Common myeloid progenitor, CD34-positive (primary cell): ENCODE measurements around the gene TBC1D9.
"Not testable (repeated sequence)": the region's sequence is repeated elsewhere in the genome, so short reads cannot be mapped to it uniquely, and the experiment has no call there.

Source experiments
- CTCF ChIA-PET: fragments of 350-600 bp; sonication (Branson Sonifier 250); formaldehyde crosslinking; loops from one replicate; lab custom pipeline; 2021; ENCODE audit warnings: antibody characterized with exemption; lab: Charles Lee
- POLR2A ChIA-PET: fragments of 350-600 bp; sonication (Branson Sonifier 250); formaldehyde crosslinking; loops from one replicate; lab custom pipeline; 2021; ENCODE audit warnings: antibody characterized with exemption; lab: Charles Lee
- DNase-seq, 3 donors: peaks; one replicate each; pipeline versions ENCODE4 v3.0.0 to v3.0.0-alpha.2; 2013
- H3K27ac ChIP-seq, 2 experiments: 1 replicate in 1 of 2; 2 replicates in 1 of 2; pipeline ENCODE4 v1.7.0; 2013; ENCODE audit warnings: inconsistent platforms in 2 of 2, low read length in 2 of 2, mild to moderate bottlenecking in 2 of 2, low read depth in 1 of 2, moderate library complexity in 1 of 2; ENCODE audit not compliant: severe bottlenecking in 2 of 2, insufficient read depth in 1 of 2, poor library complexity in 1 of 2
- H3K27me3 ChIP-seq, 5 experiments: replicated peaks in 2 of 5; 1 replicate in 3 of 5; 2 replicates in 2 of 5; pipeline versions ENCODE4 v1.6.1 to v1.7.0; 2013; ENCODE audit warnings: low read length in 4 of 5, mild to moderate bottlenecking in 2 of 5, moderate library complexity in 2 of 5, inconsistent platforms in 1 of 5; ENCODE audit not compliant: insufficient read depth in 5 of 5, control insufficient read depth in 4 of 5
- H3K36me3 ChIP-seq, 4 experiments: 1 replicate in 2 of 4; 2 replicates in 2 of 4; pipeline versions ENCODE4 v1.6.1 to v1.7.0; 2013; ENCODE audit warnings: low read length in 3 of 4, control low read depth in 1 of 4, mild to moderate bottlenecking in 1 of 4; ENCODE audit not compliant: control insufficient read depth in 4 of 4, insufficient read depth in 4 of 4
- H3K4me1 ChIP-seq, 4 experiments: 1 replicate in 3 of 4; 2 replicates in 1 of 4; pipeline versions ENCODE4 v1.6.1 to v1.7.1; 2013; ENCODE audit warnings: low read length in 3 of 4, mild to moderate bottlenecking in 3 of 4, control low read depth in 1 of 4, inconsistent platforms in 1 of 4, moderate library complexity in 1 of 4; ENCODE audit not compliant: control insufficient read depth in 4 of 4, insufficient read depth in 4 of 4; ENCODE audit errors: control extremely low read depth in 1 of 4
- H3K4me3 ChIP-seq, 7 experiments: 1 replicate in 4 of 7; 2 replicates in 3 of 7; pipeline versions ENCODE4 v1.5.1 to v1.7.0; 2013; ENCODE audit warnings: mild to moderate bottlenecking in 7 of 7, low read length in 6 of 7, moderate library complexity in 6 of 7, inconsistent platforms in 2 of 7, low read depth in 2 of 7, control low read depth in 1 of 7; ENCODE audit not compliant: insufficient read depth in 4 of 7, control insufficient read depth in 1 of 7; ENCODE audit errors: extremely low read depth in 1 of 7
- H3K9me3 ChIP-seq, 5 experiments: 1 replicate in 4 of 5; 2 replicates in 1 of 5; pipeline versions ENCODE4 v1.6.1 to v1.7.1; 2013; ENCODE audit warnings: low read length in 4 of 5, mild to moderate bottlenecking in 2 of 5, inconsistent platforms in 1 of 5, low read depth in 1 of 5, moderate library complexity in 1 of 5; ENCODE audit not compliant: control insufficient read depth in 4 of 5, insufficient read depth in 2 of 5; ENCODE audit errors: control extremely low read depth in 1 of 5
- WGBS: methylation state at CpG from one replicate; pipeline ENCODE4 v1.1.5; 2013; ENCODE audit not compliant: insufficient coverage; 5-methylcytosine and 5-hydroxymethylcytosine counted together

TBC1D9 gene

GRCh38 chr4:140746546-140746945 is 9.6 kb downstream of the TBC1D9 start:
- DNase-seq, H3K4me1 ChIP-seq, H3K27ac ChIP-seq, H3K9me3 ChIP-seq, H3K36me3 ChIP-seq, H3K27me3 ChIP-seq, H3K4me3 ChIP-seq: not testable (repeated sequence)
- 84% methylated on average over 3 of the region's 7 CpGs for WGBS
- CTCF ChIA-PET = interaction anchor here (1.2 to 1.9 kb wide), 2 partner anchors 8 to 105 kb away, joined by 4 to 6 read pairs; no protein-coding TSS in a partner anchor
- POLR2A ChIA-PET = interaction anchor here (0.6 kb wide), 2 partner anchors 137 to 517 kb away, joined by 3 to 4 read pairs; no protein-coding TSS in a partner anchor

- Histone ChIP-seq H3K27ac (no peak overlapping the region), H3K9me3 (peaks cover 0 to 1% (median 0%) of the 10 kb centered on the region in 5 experiments), H3K4me1 (no peaks in the 10 kb centered on the region), H3K27me3 (peaks cover 0 to 3% (median 0%) of the 10 kb centered on the region in 5 experiments), H3K36me3 (no peaks in the 10 kb centered on the region), H3K4me3 (no peak overlapping the region)
- WGBS = 100% methylated on average over 1 of the region's 3 CpGs
- CTCF ChIA-PET = interaction anchor here (2.4 kb wide), 1 partner anchor 106 kb away, joined by 8 read pairs; no protein-coding TSS in a partner anchor
- POLR2A ChIA-PET = no interaction called here
- DNase-seq = no peak
Measured at GRCh38 chr4:140744421-140744820, 11.8 kb downstream of the TBC1D9 start.

GRCh38 chr4:140743194-140743931 is 12.8 kb downstream of the TBC1D9 start:
- Histone ChIP-seq H3K4me1 (no peaks in the 10 kb centered on the region), H3K27ac (no peak overlapping the region), H3K9me3 (peaks cover 0 to 1% (median 0%) of the 10 kb centered on the region in 5 experiments), H3K4me3 (no peak overlapping the region), H3K36me3 (no peaks in the 10 kb centered on the region), H3K27me3 (peaks cover 0 to 3% (median 0%) of the 10 kb centered on the region in 5 experiments)
- ChIA-PET POLR2A (no interaction called here), CTCF (interaction anchor here (0.6 to 2.4 kb wide), 4 partner anchors 8 to 199 kb away, joined by 3 to 8 read pairs (median 3); no protein-coding TSS in a partner anchor)
- peak; percentile 28 to 62 (median 56) for DNase-seq
- WGBS = 56% methylated on average over 3 of the region's 4 CpGs

GRCh38 chr4:140742838-140743193 is 13.4 kb downstream of the TBC1D9 start:
- WGBS = no CpG with 5 or more reads among the region's 1 CpG
- no peaks in the 10 kb centered on the region for H3K4me1 ChIP-seq
- CTCF ChIA-PET = interaction anchor here (0.6 to 2.4 kb wide), 2 partner anchors 108 to 199 kb away, joined by 3 to 8 read pairs; no protein-coding TSS in a partner anchor
- H3K27ac ChIP-seq = no peak overlapping the region
- no peaks in the 10 kb centered on the region for H3K9me3 ChIP-seq
- H3K36me3 ChIP-seq = no peaks in the 10 kb centered on the region
- H3K27me3 ChIP-seq = peaks cover 0 to 3% (median 0%) of the 10 kb centered on the region in 5 experiments
- no peak overlapping the region for H3K4me3 ChIP-seq
- POLR2A ChIA-PET = no interaction called here
- DNase-seq = no peak

- no CpG with 5 or more reads among the region's 3 CpGs for WGBS
- no peaks in the 10 kb centered on the region for H3K36me3 ChIP-seq
- H3K4me3 ChIP-seq = no peak overlapping the region
- DNase-seq = no peak
- H3K4me1 ChIP-seq = no peaks in the 10 kb centered on the region
- no peak overlapping the region for H3K27ac ChIP-seq
- peaks cover 0 to 3% (median 0%) of the 10 kb centered on the region in 5 experiments for H3K27me3 ChIP-seq
- ChIA-PET CTCF (no interaction called here), POLR2A (no interaction called here)
- no peaks in the 10 kb centered on the region for H3K9me3 ChIP-seq
Measured at GRCh38 chr4:140740906-140741670, 15.1 kb downstream of the TBC1D9 start.

GRCh38 chr4:140740422-140740821 is 15.8 kb downstream of the TBC1D9 start:
- Histone ChIP-seq H3K9me3 (no peaks in the 10 kb centered on the region), H3K4me1 (no peaks in the 10 kb centered on the region), H3K36me3 (no peaks in the 10 kb centered on the region), H3K4me3 (no peak overlapping the region), H3K27me3 (peaks cover 0 to 3% (median 0%) of the 10 kb centered on the region in 5 experiments), H3K27ac (no peak overlapping the region)
- 100% methylated on average over 1 of the region's 1 CpG for WGBS
- POLR2A ChIA-PET = no interaction called here
- CTCF ChIA-PET = interaction anchor here (0.9 kb wide), 1 partner anchor 17 kb away, joined by 4 read pairs; no protein-coding TSS in a partner anchor
- no peak for DNase-seq
